ENCODE measurements around the gene EPB41L2.

The EPB41L2 gene

DNA sequence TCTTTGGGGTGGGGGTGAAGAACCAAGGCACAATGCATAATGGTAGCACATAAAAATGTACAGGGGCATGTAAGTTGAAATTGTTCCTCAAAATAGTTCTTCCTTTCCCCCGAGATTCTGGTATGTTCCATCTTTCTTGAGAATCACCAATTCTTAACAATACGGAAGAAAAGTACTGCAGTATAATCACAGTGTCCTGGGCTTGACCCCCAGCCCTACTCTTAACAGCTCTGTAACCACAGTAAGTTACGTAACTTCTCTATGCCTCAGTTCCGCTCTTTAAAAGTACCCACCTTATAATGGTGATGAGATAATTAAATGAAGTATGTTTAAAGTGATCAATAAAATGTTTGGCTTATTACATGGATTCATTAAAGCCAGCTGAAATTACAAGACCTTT, 131.4 kb downstream of the EPB41L2 start:
- TF ChIP-seq, protein P1, sequence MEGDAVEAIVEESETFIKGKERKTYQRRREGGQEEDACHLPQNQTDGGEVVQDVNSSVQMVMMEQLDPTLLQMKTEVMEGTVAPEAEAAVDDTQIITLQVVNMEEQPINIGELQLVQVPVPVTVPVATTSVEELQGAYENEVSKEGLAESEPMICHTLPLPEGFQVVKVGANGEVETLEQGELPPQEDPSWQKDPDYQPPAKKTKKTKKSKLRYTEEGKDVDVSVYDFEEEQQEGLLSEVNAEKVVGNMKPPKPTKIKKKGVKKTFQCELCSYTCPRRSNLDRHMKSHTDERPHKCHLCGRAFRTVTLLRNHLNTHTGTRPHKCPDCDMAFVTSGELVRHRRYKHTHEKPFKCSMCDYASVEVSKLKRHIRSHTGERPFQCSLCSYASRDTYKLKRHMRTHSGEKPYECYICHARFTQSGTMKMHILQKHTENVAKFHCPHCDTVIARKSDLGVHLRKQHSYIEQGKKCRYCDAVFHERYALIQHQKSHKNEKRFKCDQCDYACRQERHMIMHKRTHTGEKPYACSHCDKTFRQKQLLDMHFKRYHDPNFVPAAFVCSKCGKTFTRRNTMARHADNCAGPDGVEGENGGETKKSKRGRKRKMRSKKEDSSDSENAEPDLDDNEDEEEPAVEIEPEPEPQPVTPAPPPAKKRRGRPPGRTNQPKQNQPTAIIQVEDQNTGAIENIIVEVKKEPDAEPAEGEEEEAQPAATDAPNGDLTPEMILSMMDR (IDR thresholded peaks at IDR 0.05; ENCODE audit: borderline replicate concordance, insufficient read depth, low read depth, low read length), result no peak
- no peak overlapping the region for H3K4me3 ChIP-seq (ENCODE audit: low read depth, low read length)

DNA sequence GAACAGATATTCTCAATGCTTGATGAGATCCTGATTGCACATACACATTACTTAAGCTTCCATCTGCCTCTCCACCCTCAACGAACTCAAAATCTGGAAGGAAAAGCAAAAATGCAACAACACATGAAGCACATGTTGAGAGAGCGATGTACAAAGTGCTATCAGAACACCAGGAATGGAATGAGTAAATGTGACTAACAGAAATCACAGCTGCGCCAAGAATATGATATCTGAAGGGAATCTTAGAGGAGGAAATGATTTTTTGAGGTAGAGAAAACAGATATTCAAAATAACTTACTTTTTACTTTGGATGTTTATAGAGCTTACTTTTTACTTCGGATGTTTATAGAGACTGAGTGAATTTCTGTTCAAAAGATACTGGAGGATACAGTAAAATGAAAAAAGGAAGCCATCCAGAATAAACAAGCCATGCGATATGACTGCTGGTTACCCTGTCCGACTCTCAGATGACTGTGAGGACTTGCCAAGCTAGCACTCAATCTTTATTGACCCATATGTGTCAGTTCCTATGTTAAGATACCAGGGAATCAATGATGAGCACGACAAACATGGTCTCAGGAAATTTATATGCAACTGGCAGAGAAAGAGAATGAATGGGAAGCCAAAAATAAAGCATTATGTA, 133.9 kb downstream of the EPB41L2 start:
- no peak overlapping the region for H3K4me3 ChIP-seq (ENCODE audit: low read depth, low read length)
- TF ChIP-seq, protein P1 (IDR thresholded peaks at IDR 0.05; ENCODE audit: borderline replicate concordance, insufficient read depth, low read depth, low read length), result no peak

DNA sequence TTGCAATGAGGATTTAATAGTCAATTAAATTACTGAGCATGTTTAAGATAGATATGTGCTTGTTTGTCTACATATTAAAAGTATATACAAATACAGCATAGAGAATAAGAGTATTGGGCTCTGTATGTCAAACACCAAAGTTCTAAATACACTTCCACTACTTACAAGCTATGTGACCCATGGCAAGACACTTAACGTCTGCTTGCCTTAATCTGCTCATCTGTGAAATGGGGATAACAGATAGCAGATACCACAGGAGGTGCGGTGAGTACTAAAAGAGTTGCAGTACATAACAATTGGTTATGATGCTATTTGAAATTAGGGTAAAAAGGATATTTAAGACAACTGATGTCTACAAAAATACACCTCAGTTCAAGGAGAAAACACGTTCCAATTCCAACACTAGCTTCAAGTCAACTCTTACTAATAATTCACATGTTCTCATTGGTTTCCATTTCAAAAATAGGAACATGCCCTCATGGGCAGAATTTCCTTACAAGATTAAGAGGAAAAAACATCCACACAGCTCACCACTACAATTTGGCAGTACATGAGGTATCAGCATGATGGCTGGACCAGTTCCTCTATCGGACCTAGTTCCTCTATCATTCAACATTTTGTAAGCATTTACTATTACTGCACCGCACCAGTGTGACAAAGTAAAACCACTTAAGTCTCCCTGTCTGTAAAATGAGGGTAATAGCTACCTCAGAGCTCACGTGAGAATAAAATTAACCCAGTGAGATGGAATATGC, 134.7 kb downstream of the EPB41L2 start:
- no peak overlapping the region for H3K4me3 ChIP-seq (ENCODE audit: low read depth, low read length)
- TF ChIP-seq, protein P1 (IDR thresholded peaks at IDR 0.05; ENCODE audit: borderline replicate concordance, insufficient read depth, low read depth, low read length), result no peak

DNA sequence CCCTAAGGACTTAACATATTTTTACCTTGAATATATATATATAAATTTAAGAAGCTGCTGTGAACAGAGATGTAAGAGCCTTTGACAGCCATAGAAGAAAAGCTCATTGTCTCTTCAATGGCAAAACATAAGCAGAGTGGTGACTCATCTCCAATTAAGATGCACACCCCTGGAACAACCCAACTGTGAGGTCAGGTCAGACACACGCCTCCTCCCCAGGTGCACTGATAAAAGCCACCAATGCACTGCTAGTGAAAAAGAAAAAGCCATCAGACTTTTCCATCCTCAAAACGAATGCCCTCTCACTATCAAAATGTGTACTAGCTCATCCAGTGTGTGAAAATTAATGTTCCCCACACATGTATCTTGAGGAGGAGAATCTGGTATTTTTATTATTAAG, 135.7 kb downstream of the EPB41L2 start:
- TF ChIP-seq, protein P1 (IDR thresholded peaks at IDR 0.05; ENCODE audit: borderline replicate concordance, insufficient read depth, low read depth, low read length), result no peak

DNA sequence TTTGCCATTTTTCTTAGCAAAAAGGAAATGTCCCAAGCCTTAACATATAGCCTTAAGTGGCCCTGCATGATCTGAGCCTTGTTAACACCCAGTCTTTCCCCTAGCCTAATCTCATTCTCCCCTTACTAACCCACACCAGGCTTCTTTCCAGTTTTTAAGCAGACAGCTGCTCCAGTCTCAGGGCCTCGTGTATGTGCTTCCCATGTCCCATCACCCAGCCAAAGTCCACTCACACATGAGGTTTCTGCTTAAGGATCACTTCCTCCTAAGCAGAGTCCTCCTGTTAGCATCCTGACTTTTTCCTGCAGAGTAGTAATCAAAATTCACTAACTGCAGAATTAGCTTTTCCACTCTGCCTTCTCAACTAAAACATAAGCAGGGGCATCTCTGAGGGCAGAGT, 139.7 kb downstream of the EPB41L2 start:
- H3K4me3 ChIP-seq (ENCODE audit: low read depth, low read length), result no peak overlapping the region
- TF ChIP-seq, protein P1 (IDR thresholded peaks at IDR 0.05; ENCODE audit: borderline replicate concordance, insufficient read depth, low read depth, low read length), result no peak

More for the DNA sequence above, 135.7 kb downstream of the EPB41L2 start:
- H3K4me3 ChIP-seq (ENCODE audit: low read depth, low read length), result no peak overlapping the region

DNA sequence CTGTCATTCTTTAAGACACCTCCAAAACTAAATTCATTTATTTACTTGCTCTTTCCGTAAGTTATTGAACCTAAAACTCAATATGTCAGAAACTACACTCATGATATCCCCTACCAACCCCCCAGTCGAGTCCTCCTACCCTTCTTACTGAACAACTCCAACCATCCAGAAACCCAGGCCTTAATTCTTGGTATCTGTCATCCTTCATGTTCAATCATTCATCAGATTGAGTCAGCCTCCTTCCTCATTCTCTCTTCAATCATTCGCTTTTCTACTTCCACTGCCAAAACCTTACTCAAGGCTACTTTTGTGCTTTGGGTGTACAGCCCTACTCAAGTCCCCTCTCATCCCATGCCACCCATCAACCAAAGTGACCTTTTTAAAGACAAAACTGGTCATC, 140.1 kb downstream of the EPB41L2 start:
- TF ChIP-seq, protein P1 (IDR thresholded peaks at IDR 0.05; ENCODE audit: borderline replicate concordance, insufficient read depth, low read depth, low read length), result no peak
- H3K4me3 ChIP-seq (ENCODE audit: low read depth, low read length), result no peak overlapping the region

DNA sequence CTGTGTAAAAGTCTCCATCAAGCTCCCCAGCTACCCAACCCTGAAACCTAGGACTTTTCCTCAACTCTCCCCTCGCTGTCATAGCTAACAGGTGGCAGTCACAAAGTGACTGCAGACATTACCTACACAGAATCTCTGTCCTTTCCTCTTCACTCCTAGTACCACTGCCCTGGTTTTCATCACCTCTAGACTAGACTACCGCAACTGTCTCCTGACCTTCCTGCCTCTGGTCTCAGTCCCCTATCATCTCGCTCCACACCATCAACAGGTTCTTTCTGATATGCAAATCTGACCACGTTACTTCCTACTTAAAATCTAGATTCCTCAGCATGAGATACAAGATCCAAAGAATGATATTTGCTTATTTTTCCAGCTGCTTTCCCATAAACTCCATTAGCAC, 142.1 kb downstream of the EPB41L2 start:
- H3K4me3 ChIP-seq (ENCODE audit: low read depth, low read length), result no peak overlapping the region
- TF ChIP-seq, protein P1 (IDR thresholded peaks at IDR 0.05; ENCODE audit: borderline replicate concordance, insufficient read depth, low read depth, low read length), result no peak

All from GM12875 (cell line).